ENCODE results near the gene SH3TC1. TPM values are rescaled to one million over a fixed set of nuclear protein-coding genes. Genes with fewer than 3 reads are reported as not detected.

SH3TC1 gene
- total RNA-seq, 2 experiments from 2014 or later, result 119 to 127 TPM

- peak; percentile 79 for ATAC-seq (ENCODE audit: poor library complexity)
- peaks cover 40% of the 10 kb centered on the region for H3K4me1 Mint-ChIP-seq (ENCODE audit: low read depth)
- POLR2A ChIA-PET, result interaction anchor here (0.7 to 1.8 kb wide), 3 partner anchors 22 to 1867 kb away, joined by 3 to 4 read pairs (median 3); no protein-coding TSS in a partner anchor
Measured at GRCh38 chr4:8221476-8221875, 22.4 kb downstream of the SH3TC1 start.

DNA sequence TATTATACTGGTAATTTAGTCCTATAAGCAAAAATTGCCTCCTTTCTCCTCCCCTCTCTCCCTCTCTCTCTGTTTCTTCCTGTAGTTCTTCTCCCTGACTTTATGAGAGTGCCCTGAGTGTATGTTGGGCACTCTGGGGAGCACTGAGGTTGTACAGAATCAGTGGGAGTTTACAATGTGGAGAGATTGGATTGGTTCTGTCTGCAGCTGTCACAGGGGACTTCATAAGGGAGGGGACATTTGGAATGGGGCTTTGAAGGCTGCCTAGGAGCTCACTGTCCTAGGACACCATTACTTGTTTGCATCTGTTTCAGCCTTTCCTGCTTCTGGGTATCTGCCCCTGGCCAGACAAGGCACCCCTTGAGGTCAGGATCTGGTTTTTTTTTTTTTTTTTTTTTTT lies 22.9 kb downstream of the SH3TC1 start:
- ChIA-PET CTCF (interaction anchor here (1.4 kb wide), 1 partner anchor 20 kb away, joined by 4 read pairs; no protein-coding TSS in a partner anchor), POLR2A (interaction anchor here (0.7 to 1.8 kb wide), 3 partner anchors 22 to 1867 kb away, joined by 3 to 4 read pairs (median 3); no protein-coding TSS in a partner anchor)
- DNase-seq (no peak), ATAC-seq (ENCODE audit: poor library complexity) (peak; percentile 16)
- TF ChIP-seq, protein P1, sequence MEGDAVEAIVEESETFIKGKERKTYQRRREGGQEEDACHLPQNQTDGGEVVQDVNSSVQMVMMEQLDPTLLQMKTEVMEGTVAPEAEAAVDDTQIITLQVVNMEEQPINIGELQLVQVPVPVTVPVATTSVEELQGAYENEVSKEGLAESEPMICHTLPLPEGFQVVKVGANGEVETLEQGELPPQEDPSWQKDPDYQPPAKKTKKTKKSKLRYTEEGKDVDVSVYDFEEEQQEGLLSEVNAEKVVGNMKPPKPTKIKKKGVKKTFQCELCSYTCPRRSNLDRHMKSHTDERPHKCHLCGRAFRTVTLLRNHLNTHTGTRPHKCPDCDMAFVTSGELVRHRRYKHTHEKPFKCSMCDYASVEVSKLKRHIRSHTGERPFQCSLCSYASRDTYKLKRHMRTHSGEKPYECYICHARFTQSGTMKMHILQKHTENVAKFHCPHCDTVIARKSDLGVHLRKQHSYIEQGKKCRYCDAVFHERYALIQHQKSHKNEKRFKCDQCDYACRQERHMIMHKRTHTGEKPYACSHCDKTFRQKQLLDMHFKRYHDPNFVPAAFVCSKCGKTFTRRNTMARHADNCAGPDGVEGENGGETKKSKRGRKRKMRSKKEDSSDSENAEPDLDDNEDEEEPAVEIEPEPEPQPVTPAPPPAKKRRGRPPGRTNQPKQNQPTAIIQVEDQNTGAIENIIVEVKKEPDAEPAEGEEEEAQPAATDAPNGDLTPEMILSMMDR (IDR thresholded peaks at IDR 0.05), result no peak
- Histone ChIP-seq H3K9me3 (ENCODE audit: control insufficient read depth in 1 of 2, insufficient read depth in 1 of 2, low read length in 2 of 2) (peaks cover 0 to 3% of the 10 kb centered on the region in 2 experiments), H3K36me3 (ENCODE audit: insufficient read depth, low read length) (peaks cover 63% of the 10 kb centered on the region), H3K4me3 (ENCODE audit: low read length) (no peak overlapping the region), H3K27ac (ENCODE audit: low read depth in 1 of 2, low read length in 2 of 2) (peak overlapping the region; percentile 32 to 49), H3K27me3 (ENCODE audit: control insufficient read depth in 1 of 2, insufficient read depth in 2 of 2, low read length in 2 of 2) (no peaks in the 10 kb centered on the region), H3K4me1 (ENCODE audit: insufficient read depth, low read length) (peaks cover 53% of the 10 kb centered on the region)
- intact Hi-C loops (cut with DNase I, micrococcal nuclease), result loop anchor here in 1 of 2 experiments (1.0 kb wide), 1 partner anchor 22 kb away; no protein-coding TSS in a partner anchor
- peaks cover 79% of the 10 kb centered on the region for H3K36me3 Mint-ChIP-seq (ENCODE audit: low read depth)
- H3K4me3 Mint-ChIP-seq, result no peak overlapping the region
- peak overlapping the region; percentile 79 for H3K27ac Mint-ChIP-seq
- no peaks in the 10 kb centered on the region for H3K27me3 Mint-ChIP-seq
- no peaks in the 10 kb centered on the region for H3K9me3 Mint-ChIP-seq
- H3K4me1 Mint-ChIP-seq (ENCODE audit: low read depth), result peaks cover 40% of the 10 kb centered on the region

More at GRCh38 chr4:8221476-8221875, 22.4 kb downstream of the SH3TC1 start:
- H3K27ac Mint-ChIP-seq, result peak overlapping the region; percentile 79
- H3K27me3 Mint-ChIP-seq, result no peaks in the 10 kb centered on the region
- Histone ChIP-seq H3K27me3 (ENCODE audit: control insufficient read depth in 1 of 2, insufficient read depth in 2 of 2, low read length in 2 of 2) (no peaks in the 10 kb centered on the region), H3K9me3 (ENCODE audit: control insufficient read depth in 1 of 2, insufficient read depth in 1 of 2, low read length in 2 of 2) (peaks cover 0 to 4% of the 10 kb centered on the region in 2 experiments), H3K27ac (ENCODE audit: low read depth in 1 of 2, low read length in 2 of 2) (peak overlapping the region; percentile 6 to 49), H3K4me1 (ENCODE audit: insufficient read depth, low read length) (peaks cover 48% of the 10 kb centered on the region), H3K36me3 (ENCODE audit: insufficient read depth, low read length) (peaks cover 65% of the 10 kb centered on the region), H3K4me3 (ENCODE audit: low read length) (no peak overlapping the region)
- intact Hi-C loops (cut with DNase I, micrococcal nuclease), result loop anchor here in 1 of 2 experiments (1.0 kb wide), 1 partner anchor 21 kb away; no protein-coding TSS in a partner anchor
- H3K4me3 Mint-ChIP-seq, result peak overlapping the region; percentile 2
- CTCF ChIA-PET, result interaction anchor here (1.4 kb wide), 1 partner anchor 21 kb away, joined by 4 read pairs; no protein-coding TSS in a partner anchor
- no peaks in the 10 kb centered on the region for H3K9me3 Mint-ChIP-seq
- TF ChIP-seq, protein P1 (IDR thresholded peaks at IDR 0.05), result no peak
- DNase-seq, result peak in 3 of 14 experiments; percentile 65 to 83 (median 76)
- peaks cover 79% of the 10 kb centered on the region for H3K36me3 Mint-ChIP-seq (ENCODE audit: low read depth)

GRCh38 chr4:8222609-8223388 lies 23.7 kb downstream of the SH3TC1 start:
- ATAC-seq (ENCODE audit: poor library complexity) (no peak), DNase-seq (no peak)
- Histone ChIP-seq H3K27ac (ENCODE audit: low read depth in 1 of 2, low read length in 2 of 2) (no peak overlapping the region), H3K4me3 (ENCODE audit: low read length) (no peak overlapping the region), H3K27me3 (ENCODE audit: control insufficient read depth in 1 of 2, insufficient read depth in 2 of 2, low read length in 2 of 2) (no peaks in the 10 kb centered on the region), H3K4me1 (ENCODE audit: insufficient read depth, low read length) (peaks cover 61% of the 10 kb centered on the region), H3K36me3 (ENCODE audit: insufficient read depth, low read length) (peaks cover 64% of the 10 kb centered on the region), H3K9me3 (ENCODE audit: control insufficient read depth in 1 of 2, insufficient read depth in 1 of 2, low read length in 2 of 2) (no peaks in the 10 kb centered on the region)
- Mint-ChIP-seq H3K4me3 (no peak overlapping the region), H3K4me1 (ENCODE audit: low read depth) (peaks cover 40% of the 10 kb centered on the region), H3K27ac (peak overlapping the region; percentile 79), H3K36me3 (ENCODE audit: low read depth) (peaks cover 71% of the 10 kb centered on the region), H3K27me3 (no peaks in the 10 kb centered on the region), H3K9me3 (no peaks in the 10 kb centered on the region)
- intact Hi-C loops (cut with DNase I, micrococcal nuclease), result no loop called here
- POLR2A ChIA-PET, result no interaction called here
- CTCF ChIA-PET, result interaction anchor here (1.4 kb wide), 1 partner anchor 19 kb away, joined by 4 read pairs; no protein-coding TSS in a partner anchor
- TF ChIP-seq, protein P1 (IDR thresholded peaks at IDR 0.05), result no peak

Data from CD4-positive, alpha-beta T cell (primary cell).